T-helper 1 cell treated with Interleukin-12 subunit alpha and Interleukin-12 subunit beta and Interleukin-4 antibody, amounts not matched to agents 30 μg/mL and 1 μg/mL, for 36 hours (primary cell): ENCODE data around the gene ARL6IP1.
"Not testable (repeated sequence)": the region's sequence is repeated elsewhere in the genome, so short reads cannot be mapped to it uniquely, and the experiment has no call there.

Experiments
- H3K27ac Mint-ChIP-seq: one replicate; pipeline ENCODE4 v1.8.0; 2021; ENCODE audit warnings: mild to moderate bottlenecking, mixed read lengths
- H3K27me3 Mint-ChIP-seq: one replicate; pipeline ENCODE4 v1.8.0; 2021; ENCODE audit warnings: low read depth, mixed read lengths
- H3K36me3 Mint-ChIP-seq: one replicate; pipeline ENCODE4 v1.8.0; 2021; ENCODE audit warnings: low read depth, mixed read lengths
- H3K4me1 Mint-ChIP-seq: one replicate; pipeline ENCODE4 v1.8.0; 2021; ENCODE audit warnings: low read depth, mixed read lengths
- H3K4me3 Mint-ChIP-seq: one replicate; pipeline ENCODE4 v1.8.0; 2021; ENCODE audit warnings: mild to moderate bottlenecking, moderate library complexity, mixed read lengths
- H3K9me3 Mint-ChIP-seq: one replicate; pipeline ENCODE4 v1.8.0; 2021; ENCODE audit warnings: mixed read lengths

The ARL6IP1 gene

DNA sequence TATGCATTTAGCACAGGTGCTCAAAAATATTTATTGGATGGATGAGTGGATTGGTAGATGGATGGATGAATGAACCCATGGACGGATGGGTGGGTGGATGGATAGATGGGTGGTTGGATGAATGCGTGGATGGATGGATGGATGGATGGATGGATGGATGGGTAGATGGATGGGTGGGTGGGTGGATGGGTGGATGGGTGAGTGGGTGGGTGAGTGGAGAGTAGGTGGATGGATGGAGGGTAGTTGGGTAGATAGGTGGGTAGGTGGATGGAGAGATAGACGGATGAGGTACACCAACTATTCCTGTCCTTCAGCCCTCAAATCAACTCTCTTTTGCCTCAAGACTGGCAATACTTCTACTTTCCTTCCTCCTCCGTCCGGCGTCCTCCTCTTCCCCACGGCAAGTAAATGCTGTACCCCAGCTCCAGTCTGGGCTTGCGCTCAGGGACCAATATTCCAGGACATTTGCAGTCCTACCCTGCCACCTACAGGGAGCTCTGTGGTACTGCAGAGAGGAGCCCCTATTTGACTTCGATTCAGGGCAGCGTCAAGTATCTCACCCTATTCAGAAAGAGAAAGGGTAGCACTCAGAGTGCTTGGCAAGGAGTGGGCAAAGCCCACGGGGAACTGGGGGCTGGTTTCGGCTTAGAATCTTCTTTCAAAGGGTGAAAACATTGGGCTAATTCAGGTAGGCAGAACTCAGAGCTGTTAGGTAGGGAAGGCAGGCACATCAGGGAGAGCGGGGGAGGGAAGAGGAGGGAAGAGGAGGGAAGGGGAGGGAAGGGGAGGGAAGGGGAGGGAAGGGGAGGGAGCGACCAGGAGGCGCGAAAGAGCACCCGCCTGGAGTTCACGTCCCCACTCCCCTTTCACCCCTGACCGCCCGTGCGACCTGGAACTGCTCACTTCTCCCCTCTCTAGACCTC, 41.5 kb downstream of the ARL6IP1 start:
- H3K27me3 Mint-ChIP-seq, H3K36me3 Mint-ChIP-seq, H3K9me3 Mint-ChIP-seq: not testable (repeated sequence)
- peak overlapping the region; percentile 75 for H3K27ac Mint-ChIP-seq
- peak overlapping the region; percentile 37 for H3K4me3 Mint-ChIP-seq
- peaks cover 31% of the 10 kb centered on the region for H3K4me1 Mint-ChIP-seq

GRCh38 chr16:18757960-18758660, 43.2 kb downstream of the ARL6IP1 start:
- not testable (repeated sequence) for H3K27me3 Mint-ChIP-seq, H3K4me3 Mint-ChIP-seq, H3K36me3 Mint-ChIP-seq, H3K9me3 Mint-ChIP-seq
- Mint-ChIP-seq H3K4me1 (peaks cover 27% of the 10 kb centered on the region), H3K27ac (peak overlapping the region; percentile 79)

DNA sequence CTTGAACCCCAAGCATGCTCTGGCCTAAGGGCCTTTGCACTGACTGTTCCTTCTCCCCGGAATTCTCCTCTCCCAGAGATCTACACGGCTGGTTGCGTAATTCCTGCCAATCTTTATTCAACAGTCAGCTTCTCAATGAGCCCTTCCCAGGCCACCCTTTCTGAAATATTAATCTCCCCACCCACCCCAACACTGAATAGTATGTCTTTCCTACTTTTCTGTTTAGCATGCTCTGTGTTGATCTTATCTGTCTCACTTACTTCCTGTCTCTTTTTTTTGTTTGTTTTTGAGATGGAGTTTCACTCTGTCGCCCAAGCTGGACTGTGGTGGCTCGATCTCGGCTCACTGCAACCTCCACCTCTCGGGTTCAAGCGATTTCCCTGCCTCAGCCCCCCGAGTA, 44.7 kb downstream of the ARL6IP1 start:
- H3K9me3 Mint-ChIP-seq, H3K27me3 Mint-ChIP-seq, H3K36me3 Mint-ChIP-seq: not testable (repeated sequence)
- H3K4me3 Mint-ChIP-seq = peak overlapping the region; percentile 75
- peak overlapping the region; percentile 79 for H3K27ac Mint-ChIP-seq
- H3K4me1 Mint-ChIP-seq = peaks cover 27% of the 10 kb centered on the region

DNA sequence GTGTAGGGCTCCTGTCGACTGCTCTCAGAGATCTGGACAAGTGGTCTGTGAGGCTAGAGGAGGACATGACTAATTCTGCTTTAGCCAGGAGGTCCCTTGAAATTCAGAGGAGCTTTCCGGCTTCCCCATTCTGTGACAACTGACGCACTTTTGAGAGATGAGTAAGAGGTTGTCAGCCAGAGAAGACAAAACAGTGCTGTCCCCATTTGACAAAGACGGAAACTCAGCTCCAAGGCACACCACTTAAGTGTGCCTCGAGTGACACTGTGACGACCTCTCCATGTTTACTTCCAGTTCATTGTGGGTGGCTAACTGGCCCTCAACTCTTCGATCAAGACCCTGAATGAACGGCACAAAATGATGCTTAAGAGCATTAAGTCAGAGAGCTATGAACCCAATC, 58.5 kb downstream of the ARL6IP1 start:
- not testable (repeated sequence) for H3K27me3 Mint-ChIP-seq, H3K36me3 Mint-ChIP-seq, H3K4me3 Mint-ChIP-seq, H3K4me1 Mint-ChIP-seq, H3K9me3 Mint-ChIP-seq, H3K27ac Mint-ChIP-seq
